ENCODE results near the gene SIAE. TPM values are rescaled to one million over a fixed set of nuclear protein-coding genes. Genes with fewer than 3 reads are reported as not detected.

SIAE gene, protein sequence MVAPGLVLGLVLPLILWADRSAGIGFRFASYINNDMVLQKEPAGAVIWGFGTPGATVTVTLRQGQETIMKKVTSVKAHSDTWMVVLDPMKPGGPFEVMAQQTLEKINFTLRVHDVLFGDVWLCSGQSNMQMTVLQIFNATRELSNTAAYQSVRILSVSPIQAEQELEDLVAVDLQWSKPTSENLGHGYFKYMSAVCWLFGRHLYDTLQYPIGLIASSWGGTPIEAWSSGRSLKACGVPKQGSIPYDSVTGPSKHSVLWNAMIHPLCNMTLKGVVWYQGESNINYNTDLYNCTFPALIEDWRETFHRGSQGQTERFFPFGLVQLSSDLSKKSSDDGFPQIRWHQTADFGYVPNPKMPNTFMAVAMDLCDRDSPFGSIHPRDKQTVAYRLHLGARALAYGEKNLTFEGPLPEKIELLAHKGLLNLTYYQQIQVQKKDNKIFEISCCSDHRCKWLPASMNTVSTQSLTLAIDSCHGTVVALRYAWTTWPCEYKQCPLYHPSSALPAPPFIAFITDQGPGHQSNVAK
- 20.9 and 25.6 TPM in 2 replicates for total RNA-seq

DNA sequence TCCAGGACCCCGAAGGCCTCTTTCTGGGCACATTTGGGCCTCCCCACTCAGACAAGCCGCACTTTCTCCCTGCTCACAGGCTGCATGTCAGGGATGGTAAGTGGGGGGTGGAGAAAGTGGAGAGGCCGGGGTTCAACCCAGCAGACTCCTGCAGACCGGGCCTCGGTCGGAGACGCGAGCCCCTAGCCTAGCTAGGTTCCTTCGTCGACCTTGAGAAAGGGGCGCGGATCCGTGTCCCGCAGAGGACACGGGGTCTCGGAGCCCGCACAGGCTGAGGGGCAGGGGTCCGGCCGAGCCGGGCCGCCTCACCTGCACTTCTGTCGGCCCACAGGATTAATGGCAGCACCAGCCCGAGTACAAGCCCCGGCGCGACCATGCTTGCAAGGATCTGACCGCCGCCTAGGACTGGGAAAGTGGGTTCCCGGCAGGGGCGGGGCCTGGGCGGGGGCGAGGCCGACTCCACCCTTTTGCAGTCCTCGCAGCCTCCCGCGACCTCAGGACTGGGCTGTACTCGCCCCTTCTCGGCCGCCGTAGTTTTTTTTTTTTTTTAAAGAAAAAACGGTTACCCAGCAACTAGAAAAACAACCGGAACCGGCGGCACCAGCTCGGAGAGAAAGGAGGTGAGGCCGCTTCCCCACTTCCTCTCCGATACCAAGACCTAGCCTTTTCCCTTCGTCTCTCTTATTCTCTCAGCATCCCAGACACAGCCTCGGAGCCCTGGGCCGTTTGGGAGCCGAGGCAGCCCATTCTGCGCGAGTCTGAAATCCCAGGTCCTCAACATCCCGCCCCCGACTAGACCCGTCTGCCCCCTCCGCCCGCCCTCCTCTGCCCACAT lies at the start of gene SIAE, which contains the start of gene SPA17:
SIAE (minus strand) TSS at position 407 of the 835 bp plus-strand sequence; CDS start at position 376, 31 bp downstream.
SPA17 (plus strand) TSS at position 572 of the 835 bp plus-strand sequence. CDS start 1,361 bp downstream, outside the sequence.

DNA sequence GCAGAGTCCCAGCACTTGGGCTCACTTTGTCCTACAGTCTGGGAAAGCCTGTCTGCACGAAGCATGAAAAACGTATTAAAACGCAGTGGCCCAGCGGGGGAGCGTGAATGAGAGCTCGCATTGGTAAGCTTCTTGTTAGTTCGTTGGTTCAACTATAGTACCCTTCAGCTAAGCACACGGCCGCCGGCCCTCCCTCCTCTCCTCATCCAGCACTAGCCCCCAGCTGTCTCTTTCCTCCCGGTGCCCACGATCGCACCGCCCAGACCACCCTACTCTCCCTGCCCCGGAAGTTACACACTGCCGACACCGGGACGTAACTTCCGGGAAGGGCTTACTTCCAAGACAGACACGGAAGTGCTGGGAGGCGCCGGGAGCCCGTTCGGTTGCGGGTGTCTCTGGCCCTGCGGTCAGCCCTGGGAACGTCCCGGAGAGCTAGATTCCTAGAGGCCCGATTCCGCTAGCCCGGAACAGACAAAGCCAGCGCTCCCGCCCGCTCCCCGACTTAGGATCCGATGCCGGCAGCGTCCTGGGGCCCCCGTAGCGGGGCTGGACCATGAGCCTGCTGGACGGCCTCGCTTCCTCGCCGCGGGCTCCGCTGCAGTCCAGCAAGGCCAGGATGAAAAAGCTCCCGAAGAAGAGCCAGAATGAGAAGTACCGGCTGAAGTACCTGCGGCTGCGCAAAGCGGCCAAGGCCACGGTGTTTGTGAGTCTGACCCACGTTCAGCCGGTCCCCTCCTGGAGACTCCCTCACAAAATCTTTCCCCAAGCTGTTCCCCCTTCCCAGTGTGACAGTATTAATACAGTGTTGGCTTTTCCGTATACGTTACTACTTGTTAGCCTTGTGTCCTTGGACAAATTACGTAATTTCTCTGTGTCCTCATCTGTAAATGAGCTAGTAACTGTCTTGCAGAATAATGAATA lies 50.7 kb downstream of the SIAE start, which contains the start of gene TBRG1:
TBRG1 (plus strand) TSS at position 334 of the 921 bp plus-strand sequence; CDS start at position 554, 220 bp downstream.

DNA sequence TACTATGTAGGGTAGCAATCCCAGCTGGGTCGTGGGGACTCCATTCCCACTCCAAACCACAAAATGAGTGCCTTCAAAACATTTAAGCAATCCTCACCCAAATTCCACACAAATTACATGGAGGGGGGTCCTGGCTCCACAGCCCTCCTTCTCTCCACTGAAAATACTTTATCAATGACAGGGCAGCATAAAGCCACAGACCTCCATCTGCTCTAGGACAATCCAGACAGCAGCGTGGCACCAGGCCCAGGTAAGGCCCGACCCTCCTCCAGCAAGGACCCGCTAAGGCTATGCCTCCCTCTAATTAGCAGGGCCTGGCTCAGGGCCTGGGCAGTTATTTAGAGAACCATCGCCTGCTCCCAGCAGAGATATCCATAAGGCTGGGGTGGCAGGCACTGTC lies 62.5 kb downstream of the SIAE start, which contains the start of gene PANX3:
PANX3 (plus strand) TSS at position 365 of the 400 bp plus-strand sequence. CDS start 129 bp downstream, outside the sequence.

Other genes starting within 250 kb of the SIAE start
- not detected in 2 replicates for gene OR8B4, start 248.9 kb downstream of the SIAE start, total RNA-seq
- not detected in 2 replicates for gene OR8B8, start 228.0 kb downstream of the SIAE start, total RNA-seq
- gene OR8B12, start 130.1 kb downstream of the SIAE start, total RNA-seq, result not detected in 2 replicates
- not detected in 2 replicates for gene OR8A1, start 103.7 kb downstream of the SIAE start, total RNA-seq
- not detected in 2 replicates for gene PANX3, start 62.3 kb downstream of the SIAE start, total RNA-seq
- 16.8 and 23.3 TPM in 2 replicates for gene TBRG1, start 50.9 kb downstream of the SIAE start, total RNA-seq
- gene SPA17, start 165 bp upstream of the SIAE start, total RNA-seq, result 1.4 and 9.1 TPM in 2 replicates
- 6.6 TPM in 1 of 2 replicates, not detected in the other for gene NRGN, start 66.2 kb upstream of the SIAE start, total RNA-seq
- gene VSIG2, start 78.5 kb upstream of the SIAE start, total RNA-seq, result not detected in 2 replicates
- 0.35 and 6.4 TPM in 2 replicates for gene ESAM, start 88.6 kb upstream of the SIAE start, total RNA-seq
- 6.5 and 9.0 TPM in 2 replicates for gene MSANTD2, start 126.7 kb upstream of the SIAE start, total RNA-seq
- gene ROBO3, start 191.7 kb upstream of the SIAE start, total RNA-seq, result 16.0 and 36.2 TPM in 2 replicates
- 4.3 and 13.4 TPM in 2 replicates for gene ROBO4, start 224.1 kb upstream of the SIAE start, total RNA-seq
- gene HEPN1, start 245.5 kb upstream of the SIAE start, total RNA-seq, result not detected in 2 replicates